Trophoblast cell (in vitro differentiated cells and primary cell): ENCODE results near the gene DNAJC4.

Source experiments
- DNase-seq, 2 donors: peaks; one replicate each; pipeline ENCODE4 v3.0.0-alpha.2; 2016
- H2AFZ ChIP-seq: 2 replicates; pipeline ENCODE4 v1.6.1; 2013; ENCODE audit warnings: low read length, moderate library complexity, mild to moderate bottlenecking; ENCODE audit not compliant: insufficient read depth, poor library complexity
- H2AK5ac ChIP-seq: 2 replicates; pipeline ENCODE4 v1.6.1; 2013; ENCODE audit warnings: mild to moderate bottlenecking, low read length
- H2BK120ac ChIP-seq: 2 replicates; pipeline ENCODE4 v1.6.1; 2013; ENCODE audit warnings: low read length, mild to moderate bottlenecking, moderate library complexity; ENCODE audit not compliant: insufficient read depth, poor library complexity
- H2BK12ac ChIP-seq: 2 replicates; pipeline ENCODE4 v1.6.1; 2013; ENCODE audit warnings: mild to moderate bottlenecking, low read length, moderate library complexity
- H2BK5ac ChIP-seq: 2 replicates; pipeline ENCODE4 v1.6.1; 2013; ENCODE audit warnings: low read length, low read depth, moderate library complexity, mild to moderate bottlenecking; ENCODE audit not compliant: poor library complexity
- H3K14ac ChIP-seq: 2 replicates; pipeline ENCODE4 v1.6.1; 2013; ENCODE audit warnings: mild to moderate bottlenecking, low read length
- H3K18ac ChIP-seq: 2 replicates; pipeline ENCODE4 v1.6.1; 2013; ENCODE audit warnings: mild to moderate bottlenecking, low read length
- H3K23ac ChIP-seq: 2 replicates; pipeline ENCODE4 v1.6.1; 2013; ENCODE audit warnings: low read length
- H3K27ac ChIP-seq: 2 replicates; pipeline ENCODE4 v1.5.1; 2013; ENCODE audit warnings: low read depth, mild to moderate bottlenecking, inconsistent platforms, low read length, moderate library complexity
- H3K27me3 ChIP-seq: 2 replicates; pipeline ENCODE4 v1.6.1; 2013; ENCODE audit warnings: inconsistent platforms, mild to moderate bottlenecking, low read length, moderate library complexity; ENCODE audit not compliant: insufficient read depth
- H3K36me3 ChIP-seq, 2 experiments: 1 replicate in 1 of 2; 2 replicates in 1 of 2; pipeline ENCODE4 v1.6.1; 2013; ENCODE audit warnings: low read length in 2 of 2, mild to moderate bottlenecking in 2 of 2, moderate library complexity in 1 of 2; ENCODE audit not compliant: insufficient read depth in 2 of 2, control insufficient read depth in 1 of 2
- H3K4ac ChIP-seq: 2 replicates; pipeline ENCODE4 v1.6.1; 2013; ENCODE audit warnings: low read depth, mild to moderate bottlenecking, low read length, moderate library complexity
- H3K4me1 ChIP-seq, 2 experiments: 1 replicate in 1 of 2; 2 replicates in 1 of 2; pipeline ENCODE4 v1.6.1; 2013; ENCODE audit warnings: low read length in 2 of 2, mild to moderate bottlenecking in 2 of 2, moderate library complexity in 1 of 2; ENCODE audit not compliant: insufficient read depth in 2 of 2, control insufficient read depth in 1 of 2
- H3K4me2 ChIP-seq: 2 replicates; pipeline ENCODE4 v1.6.1; 2013; ENCODE audit warnings: inconsistent platforms, mild to moderate bottlenecking, low read length, moderate library complexity
- H3K4me3 ChIP-seq: 2 replicates; pipeline ENCODE4 v1.5.1; 2013; ENCODE audit warnings: mild to moderate bottlenecking, low read depth, low read length, inconsistent platforms
- H3K79me1 ChIP-seq: one replicate; pipeline ENCODE4 v1.6.1; 2013; ENCODE audit warnings: low read length
- H3K79me2 ChIP-seq: 2 replicates; pipeline ENCODE4 v1.6.1; 2013; ENCODE audit warnings: low read length, mild to moderate bottlenecking; ENCODE audit not compliant: control insufficient read depth, insufficient read depth, poor library complexity
- H3K9ac ChIP-seq: 2 replicates; pipeline ENCODE4 v1.6.1; 2013; ENCODE audit warnings: mild to moderate bottlenecking, low read length
- H3K9me3 ChIP-seq: 2 replicates; pipeline ENCODE4 v1.6.1; 2013; ENCODE audit warnings: low read depth, mild to moderate bottlenecking, control low read depth, inconsistent platforms, low read length; ENCODE audit not compliant: insufficient read depth
- H4K12ac ChIP-seq: 2 replicates; pipeline ENCODE4 v1.6.1; 2013; ENCODE audit warnings: low read depth, mild to moderate bottlenecking, low read length, moderate library complexity
- H4K8ac ChIP-seq: 2 replicates; pipeline ENCODE4 v1.6.1; 2013; ENCODE audit warnings: low read depth, mild to moderate bottlenecking, low read length, moderate library complexity
- H4K91ac ChIP-seq: one replicate; pipeline ENCODE4 v1.6.1; 2013; ENCODE audit warnings: low read depth, mild to moderate bottlenecking, low read length, moderate library complexity
- WGBS: extraction: QIAGEN DNeasy Blood & Tissue Kit; methylation state at CpG from one replicate; pipeline ENCODE4 v1.1.7; 2013; ENCODE audit warnings: missing lambda C conversion rate; ENCODE audit not compliant: insufficient read length, insufficient coverage; ENCODE audit errors: extremely low coverage; 5-methylcytosine and 5-hydroxymethylcytosine counted together

The DNAJC4 gene

DNA sequence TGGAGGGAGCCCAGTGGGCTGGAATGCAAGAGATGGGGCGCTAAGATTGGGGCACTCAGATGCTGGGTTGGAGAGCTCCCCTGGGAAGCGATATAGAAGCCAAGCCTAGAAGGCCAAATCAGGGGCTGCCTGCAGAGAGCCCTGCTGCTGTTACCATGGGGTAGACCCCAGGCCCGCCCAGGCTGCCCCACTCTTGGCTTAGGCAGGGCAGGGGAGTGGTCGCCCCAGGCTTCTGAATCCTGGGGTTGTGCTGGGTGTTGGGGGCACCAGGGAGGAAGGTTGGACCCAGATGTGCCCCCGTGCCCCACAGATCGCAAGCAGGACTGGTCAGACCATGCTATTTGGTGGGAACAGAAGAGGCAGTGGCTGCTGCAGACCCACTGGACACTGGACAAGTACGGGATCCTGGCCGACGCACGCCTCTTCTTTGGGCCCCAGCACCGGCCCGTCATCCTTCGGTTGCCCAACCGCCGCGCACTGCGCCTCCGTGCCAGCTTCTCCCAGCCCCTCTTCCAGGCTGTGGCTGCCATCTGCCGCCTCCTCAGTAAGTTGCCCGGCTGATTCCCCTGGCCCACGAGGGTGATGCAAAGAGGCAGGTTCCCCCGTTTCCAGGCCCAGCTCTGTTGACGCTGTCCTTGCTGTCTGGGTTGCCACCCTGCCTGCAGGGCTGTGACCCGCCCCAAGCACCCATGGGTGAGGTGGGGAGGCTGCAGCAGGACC is 19.9 kb upstream of the DNAJC4 start:
- Histone ChIP-seq H3K4me1 (peaks cover 0 to 7% of the 10 kb centered on the region in 2 experiments), H3K79me1 (no peaks in the 10 kb centered on the region), H3K36me3 (peaks cover 35 to 40% of the 10 kb centered on the region in 2 experiments), H2BK5ac (no peak overlapping the region), H3K27ac (no peak overlapping the region), H2BK120ac (no peak overlapping the region), H2AK5ac (no peak overlapping the region), H3K9me3 (no peaks in the 10 kb centered on the region), H3K4me3 (no peak overlapping the region), H4K91ac (no peak overlapping the region), H4K8ac (no peak overlapping the region), H3K4me2 (no peak overlapping the region), H4K12ac (no peak overlapping the region), H3K23ac (no peak overlapping the region), H3K18ac (no peak overlapping the region), H3K4ac (no peak overlapping the region), H3K14ac (no peak overlapping the region), H3K79me2 (no peaks in the 10 kb centered on the region), H2BK12ac (no peak overlapping the region), H2AFZ (no peak overlapping the region), H3K9ac (no peak overlapping the region), H3K27me3 (no peaks in the 10 kb centered on the region)
- no peak for DNase-seq
- WGBS = no CpG with 5 or more reads among the region's 24 CpGs

DNA sequence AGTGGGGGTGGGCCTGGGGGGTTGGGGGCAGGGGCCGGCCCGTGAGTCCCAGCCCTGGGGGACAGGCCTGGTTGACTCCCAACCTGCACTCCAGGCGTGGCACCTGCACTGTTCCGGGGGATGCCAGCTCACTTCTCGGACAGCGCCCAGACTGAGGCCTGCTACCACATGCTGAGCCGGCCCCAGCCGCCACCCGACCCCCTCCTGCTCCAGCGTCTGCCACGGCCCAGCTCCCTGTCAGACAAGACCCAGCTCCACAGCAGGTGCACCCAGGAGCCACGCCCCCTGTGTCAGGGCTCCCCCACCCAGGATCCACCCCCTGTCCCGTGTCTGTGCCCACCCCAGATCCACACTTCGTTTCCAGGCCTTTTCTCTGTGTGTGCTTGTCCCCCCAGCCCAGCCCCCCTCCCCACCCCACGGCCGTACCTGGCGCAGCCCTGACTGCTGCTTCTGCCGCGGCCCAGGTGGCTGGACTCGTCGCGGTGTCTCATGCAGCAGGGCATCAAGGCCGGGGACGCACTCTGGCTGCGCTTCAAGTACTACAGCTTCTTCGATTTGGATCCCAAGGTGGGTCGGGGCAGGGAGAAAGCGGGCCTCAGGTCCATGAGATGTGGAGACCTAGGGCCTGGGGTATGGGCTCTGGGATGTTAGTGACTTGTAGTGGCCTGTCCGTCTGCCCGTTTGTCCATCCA is 19.0 kb upstream of the DNAJC4 start:
- no peak overlapping the region for H2AK5ac ChIP-seq
- no peak overlapping the region for H4K8ac ChIP-seq
- no peak overlapping the region for H3K18ac ChIP-seq
- H3K23ac ChIP-seq = no peak overlapping the region
- no peak overlapping the region for H2BK12ac ChIP-seq
- H3K36me3 ChIP-seq = peaks cover 27 to 31% of the 10 kb centered on the region in 2 experiments
- H2BK120ac ChIP-seq = no peak overlapping the region
- H3K4me2 ChIP-seq = no peak overlapping the region
- no peak overlapping the region for H2AFZ ChIP-seq
- H4K12ac ChIP-seq = no peak overlapping the region
- H2BK5ac ChIP-seq = no peak overlapping the region
- no peak overlapping the region for H3K4me3 ChIP-seq
- peaks cover 0 to 7% of the 10 kb centered on the region in 2 experiments for H3K4me1 ChIP-seq
- no peak overlapping the region for H4K91ac ChIP-seq
- no peak overlapping the region for H3K4ac ChIP-seq
- H3K27ac ChIP-seq = no peak overlapping the region
- WGBS = no CpG with 5 or more reads among the region's 30 CpGs
- no peak overlapping the region for H3K9ac ChIP-seq
- H3K14ac ChIP-seq = no peak overlapping the region
- H3K79me1 ChIP-seq = no peaks in the 10 kb centered on the region
- DNase-seq = no peak
- no peaks in the 10 kb centered on the region for H3K27me3 ChIP-seq
- H3K79me2 ChIP-seq = no peaks in the 10 kb centered on the region
- H3K9me3 ChIP-seq = no peaks in the 10 kb centered on the region

DNA sequence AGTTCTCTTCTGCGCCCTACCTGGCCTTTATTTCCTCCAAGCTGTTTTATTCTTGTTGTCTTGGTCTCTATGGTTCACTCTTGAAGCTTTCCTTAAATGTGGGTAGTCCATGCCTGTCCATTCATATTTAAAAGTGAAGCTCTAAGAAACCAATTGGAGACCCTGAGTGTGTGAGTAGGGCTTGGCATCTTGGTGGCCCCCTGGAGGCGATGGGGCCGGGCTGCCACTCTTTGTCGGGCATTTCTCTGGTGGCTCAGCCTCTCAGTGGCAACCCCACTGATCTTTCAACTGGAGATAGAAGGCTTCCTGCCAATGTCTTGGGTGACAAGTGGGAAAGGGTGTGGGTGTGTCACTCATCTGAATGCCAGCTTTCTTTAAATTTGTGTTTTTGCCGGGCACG is 13.5 kb upstream of the DNAJC4 start:
- H4K8ac ChIP-seq = no peak overlapping the region
- no peak overlapping the region for H3K18ac ChIP-seq
- no peak overlapping the region for H2AK5ac ChIP-seq
- WGBS = no CpG with 5 or more reads among the region's 6 CpGs
- no peak overlapping the region for H3K14ac ChIP-seq
- H2BK120ac ChIP-seq = no peak overlapping the region
- H3K79me1 ChIP-seq = no peaks in the 10 kb centered on the region
- H2AFZ ChIP-seq = no peak overlapping the region
- H3K9me3 ChIP-seq = no peaks in the 10 kb centered on the region
- H3K27me3 ChIP-seq = no peaks in the 10 kb centered on the region
- no peaks in the 10 kb centered on the region for H3K4me1 ChIP-seq
- H4K91ac ChIP-seq = no peak overlapping the region
- no peak overlapping the region for H3K4me2 ChIP-seq
- H3K27ac ChIP-seq = no peak overlapping the region
- H3K79me2 ChIP-seq = no peaks in the 10 kb centered on the region
- no peak overlapping the region for H4K12ac ChIP-seq
- H2BK12ac ChIP-seq = no peak overlapping the region
- no peak overlapping the region for H3K23ac ChIP-seq
- H2BK5ac ChIP-seq = no peak overlapping the region
- DNase-seq = no peak
- H3K9ac ChIP-seq = no peak overlapping the region
- H3K4me3 ChIP-seq = no peak overlapping the region
- H3K4ac ChIP-seq = no peak overlapping the region
- peaks cover 21 to 26% of the 10 kb centered on the region in 2 experiments for H3K36me3 ChIP-seq

DNA sequence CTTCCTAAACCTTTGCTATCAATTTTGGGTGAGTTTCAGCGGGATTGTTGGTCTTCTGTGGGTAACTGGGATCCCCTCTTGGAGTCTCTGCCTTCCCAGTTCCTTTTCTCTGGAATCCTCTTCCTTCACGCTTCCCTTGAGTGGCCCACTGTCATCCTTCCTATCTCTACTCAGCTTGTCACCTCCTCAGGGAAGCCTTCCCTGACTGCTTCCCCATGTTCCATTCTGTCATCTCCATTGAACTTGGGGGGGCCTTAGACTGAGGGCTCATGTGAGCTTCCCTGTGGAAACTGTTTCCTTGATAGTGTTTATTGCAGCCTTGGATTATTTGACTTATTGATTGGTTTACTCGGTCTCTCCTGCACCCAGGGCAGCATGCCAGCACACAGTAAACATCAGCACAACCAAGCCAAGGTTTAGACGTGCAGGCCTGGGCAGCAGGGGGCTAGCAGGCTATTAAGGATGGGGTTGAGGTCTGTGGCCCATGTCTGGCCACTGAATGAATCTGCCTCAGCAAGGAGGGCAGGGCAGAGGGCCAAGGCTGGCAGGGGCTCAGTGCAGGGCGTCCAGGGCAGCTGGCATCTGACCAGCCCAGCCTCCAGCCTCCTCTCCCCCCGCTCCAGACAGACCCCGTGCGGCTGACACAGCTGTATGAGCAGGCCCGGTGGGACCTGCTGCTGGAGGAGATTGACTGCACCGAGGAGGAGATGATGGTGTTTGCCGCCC is 11.6 kb upstream of the DNAJC4 start:
- no peak overlapping the region for H2BK12ac ChIP-seq
- no peak overlapping the region for H3K27ac ChIP-seq
- no peaks in the 10 kb centered on the region for H3K79me1 ChIP-seq
- H3K27me3 ChIP-seq = no peaks in the 10 kb centered on the region
- no peaks in the 10 kb centered on the region for H3K9me3 ChIP-seq
- H2BK120ac ChIP-seq = no peak overlapping the region
- H2AFZ ChIP-seq = no peak overlapping the region
- no peak overlapping the region for H3K14ac ChIP-seq
- no peaks in the 10 kb centered on the region for H3K4me1 ChIP-seq
- H3K23ac ChIP-seq = no peak overlapping the region
- H4K8ac ChIP-seq = no peak overlapping the region
- H3K4ac ChIP-seq = no peak overlapping the region
- no peak overlapping the region for H3K18ac ChIP-seq
- H4K91ac ChIP-seq = no peak overlapping the region
- no peak for DNase-seq
- H3K36me3 ChIP-seq = peaks cover 26 to 30% of the 10 kb centered on the region in 2 experiments
- WGBS = no CpG with 5 or more reads among the region's 11 CpGs
- no peak overlapping the region for H2BK5ac ChIP-seq
- no peak overlapping the region for H3K9ac ChIP-seq
- H3K4me3 ChIP-seq = no peak overlapping the region
- no peak overlapping the region for H2AK5ac ChIP-seq
- H3K4me2 ChIP-seq = no peak overlapping the region
- no peaks in the 10 kb centered on the region for H3K79me2 ChIP-seq
- no peak overlapping the region for H4K12ac ChIP-seq
